Measurements from ENCODE around the gene ASTN2. TPM values are rescaled to one million over a fixed set of nuclear protein-coding genes. Genes with fewer than 3 reads are reported as not detected.

ASTN2 gene
- total and polyA plus RNA-seq, 2 donors (not counting 3 experiments of a cell fraction or from before 2014, with no cell fraction given): 1.0 to 1.9 TPM

GRCh38 chr9:116945817-116946216 is 469.0 kb downstream of the ASTN2 start:
- H4K20me1 ChIP-seq (replicated peaks; ENCODE audit: control insufficient read depth, extremely low read depth, insufficient read depth, low read length): no peaks in the 10 kb centered on the region
- no peak overlapping the region for H3K4me2 ChIP-seq (ENCODE audit: insufficient read depth, low read length)
- no peak for TF ChIP-seq EZH2 (IDR thresholded peaks at IDR 0.05; ENCODE audit: borderline replicate concordance, low read depth, low read length, severe bottlenecking)
- TF ChIP-seq FOS (IDR thresholded peaks at IDR 0.05; ENCODE audit: borderline replicate concordance, insufficient read depth, low read length): no peak
- no peak for TF ChIP-seq JUN (IDR thresholded peaks at IDR 0.05; ENCODE audit: borderline replicate concordance, insufficient read depth, insufficient read length, low read depth)
- no peak for TF ChIP-seq POLR2A (IDR thresholded peaks at IDR 0.05; ENCODE audit: low read depth, low read length)
- no peak for TF ChIP-seq MAX (IDR thresholded peaks at IDR 0.05; ENCODE audit: insufficient read depth, insufficient read length)
- no peak for TF ChIP-seq GATA2 (IDR thresholded peaks at IDR 0.05; ENCODE audit: insufficient read depth, insufficient read length, low read depth, low read length)
- no peak for TF ChIP-seq POLR2AphosphoS5 (IDR thresholded peaks at IDR 0.05; ENCODE audit: insufficient read depth, low read depth, low read length)
- TF ChIP-seq MYC (IDR thresholded peaks at IDR 0.05; ENCODE audit: low read depth, low read length): no peak
- no peak for TF ChIP-seq CTCF (IDR thresholded peaks at IDR 0.05; ENCODE audit: extremely low read depth in 1 of 2, insufficient read depth in 1 of 2, low read depth in 1 of 2, low read length in 2 of 2)
- H2AFZ ChIP-seq (ENCODE audit: low read depth, low read length): no peak overlapping the region
- dilution Hi-C loops (cut with MboI; ENCODE audit: extremely low pct_ligation_motif_present, low sequenced_read_pairs): no loop called here
- no peak overlapping the region for H3K4me3 ChIP-seq (replicated peaks in 1 of 3; ENCODE audit: insufficient read depth in 1 of 3, low read depth in 1 of 3, low read length in 3 of 3)
- H3K4me1 ChIP-seq (ENCODE audit: control insufficient read depth, extremely low read depth, insufficient read depth, low read length): no peaks in the 10 kb centered on the region
- no peaks in the 10 kb centered on the region for H3K36me3 ChIP-seq (ENCODE audit: control insufficient read depth in 2 of 2, extremely low read depth in 1 of 2, insufficient read depth in 2 of 2, low read length in 2 of 2)
- DNase-seq (ENCODE audit: low read depth, low spot score) (no peak), FAIRE-seq (no peak)
- intact Hi-C loops (cut with micrococcal nuclease): no loop called here
- BruUV-seq (replicated peaks): no TSS peak
- H3K79me2 ChIP-seq (ENCODE audit: control insufficient read depth, insufficient read depth, low read length): no peaks in the 10 kb centered on the region
- ChIA-PET POLR2A (no interaction called here), CTCF (no interaction called here)
- peaks cover 2% of the 10 kb centered on the region for H3K9me3 ChIP-seq (replicated peaks; ENCODE audit: control insufficient read depth, insufficient read depth, low read length)
- no peak overlapping the region for H3K9ac ChIP-seq (replicated peaks; ENCODE audit: extremely low read depth, insufficient read depth, low read length)
- H3K27me3 ChIP-seq (ENCODE audit: control insufficient read depth in 2 of 2, insufficient read depth in 2 of 2, low read length in 2 of 2): no peaks in the 10 kb centered on the region
- H3K27ac ChIP-seq (ENCODE audit: insufficient read depth, low read depth, low read length): no peak overlapping the region
- no peaks in the 10 kb centered on the region for H3K9me1 ChIP-seq (replicated peaks; ENCODE audit: control insufficient read depth, extremely low read depth, insufficient read depth, low read length)

All from endothelial cell of umbilical vein (primary cell).